OCI-LY1 (cell line): ENCODE data around the gene SLC7A14.

Source experiments
- H2AFZ ChIP-seq: fragments of 200-600 bp; sonication (generic), shearing (Covaris generic); 2 replicates; pipeline ENCODE4 v1.6.0; 2014; ENCODE audit warnings: antibody characterized with exemption, mild to moderate bottlenecking, low read length
- H3F3A ChIP-seq: fragments of 200-600 bp; sonication (generic), shearing (Covaris generic); 2 replicates; pipeline ENCODE4 v1.6.0; 2014; ENCODE audit warnings: mild to moderate bottlenecking, antibody characterized with exemption, low read length, moderate library complexity; ENCODE audit not compliant: insufficient read depth
- H3K27ac ChIP-seq: fragments of 200-600 bp; sonication (generic); 2 replicates; pipeline ENCODE4 v1.5.1; 2014; ENCODE audit warnings: low read length, mixed run types, mild to moderate bottlenecking, low read depth; ENCODE audit not compliant: poor library complexity, severe bottlenecking
- H3K27me3 ChIP-seq: fragments of 200-600 bp; sonication (generic); 2 replicates; pipeline ENCODE4 v1.6.0; 2014; ENCODE audit warnings: antibody characterized with exemption, mild to moderate bottlenecking, low read length, moderate library complexity; ENCODE audit not compliant: insufficient read depth
- H3K36me3 ChIP-seq: fragments of 200-600 bp; sonication (generic); 2 replicates; pipeline ENCODE4 v1.6.1; 2014; ENCODE audit warnings: mild to moderate bottlenecking, antibody characterized with exemption, low read length, moderate library complexity, mixed read lengths; ENCODE audit not compliant: insufficient read depth
- H3K4me1 ChIP-seq: fragments of 200-600 bp; sonication (generic); 2 replicates; pipeline ENCODE4 v1.5.1; 2014; ENCODE audit warnings: mild to moderate bottlenecking, low read length, moderate library complexity; ENCODE audit not compliant: insufficient read depth, severe bottlenecking
- H3K4me2 ChIP-seq: fragments of 200-600 bp; sonication (generic), shearing (Covaris generic); 2 replicates; pipeline ENCODE4 v1.6.1; 2014; ENCODE audit warnings: low read length
- H3K4me3 ChIP-seq: fragments of 200-600 bp; sonication (generic); 2 replicates; pipeline ENCODE4 v1.5.1; 2014; ENCODE audit warnings: low read length, low read depth, mild to moderate bottlenecking, mixed read lengths; ENCODE audit not compliant: poor library complexity, severe bottlenecking
- H3K79me2 ChIP-seq: fragments of 200-600 bp; shearing (Covaris generic); 2 replicates; pipeline ENCODE4 v1.6.1; 2016; ENCODE audit warnings: mixed run types, low read length, mixed read lengths; ENCODE audit not compliant: insufficient read depth
- H3K9ac ChIP-seq: fragments of 200-600 bp; sonication (generic), shearing (Covaris generic); 2 replicates; pipeline ENCODE4 v1.6.1; 2014; ENCODE audit warnings: mild to moderate bottlenecking, low read length, mixed read lengths
- H3K9me2 ChIP-seq: fragments of 200-600 bp; sonication (generic), shearing (Covaris generic); 2 replicates; pipeline ENCODE4 v1.6.1; 2014; ENCODE audit warnings: low read depth, mild to moderate bottlenecking, low read length, mixed read lengths
- H3K9me3 ChIP-seq: fragments of 200-600 bp; shearing (Covaris generic); 2 replicates; pipeline ENCODE4 v1.6.1; 2014; ENCODE audit warnings: low read length, mixed read lengths
- H4K20me1 ChIP-seq: fragments of 200-600 bp; sonication (generic), shearing (Covaris generic); 2 replicates; pipeline ENCODE4 v1.6.0; 2016; ENCODE audit warnings: mild to moderate bottlenecking, low read length; ENCODE audit not compliant: insufficient read depth
- EZH2 ChIP-seq: fragments of 200-600 bp; sonication (generic), shearing (Covaris generic); IDR thresholded peaks from 2 replicates; pipeline ENCODE4 v1.8.0; 2017; ENCODE audit warnings: borderline replicate concordance, mixed run types, mild to moderate bottlenecking, antibody characterized with exemption, low read length, moderate library complexity, mixed read lengths
- TF ChIP-seq, protein P1 (sequence below): fragments of 200-600 bp; sonication (generic), shearing (Covaris generic); IDR thresholded peaks from 2 replicates; pipeline ENCODE4 v1.5.1; 2017; ENCODE audit warnings: mild to moderate bottlenecking, antibody characterized with exemption, low read length, moderate library complexity, mixed read lengths

Gene SLC7A14

DNA sequence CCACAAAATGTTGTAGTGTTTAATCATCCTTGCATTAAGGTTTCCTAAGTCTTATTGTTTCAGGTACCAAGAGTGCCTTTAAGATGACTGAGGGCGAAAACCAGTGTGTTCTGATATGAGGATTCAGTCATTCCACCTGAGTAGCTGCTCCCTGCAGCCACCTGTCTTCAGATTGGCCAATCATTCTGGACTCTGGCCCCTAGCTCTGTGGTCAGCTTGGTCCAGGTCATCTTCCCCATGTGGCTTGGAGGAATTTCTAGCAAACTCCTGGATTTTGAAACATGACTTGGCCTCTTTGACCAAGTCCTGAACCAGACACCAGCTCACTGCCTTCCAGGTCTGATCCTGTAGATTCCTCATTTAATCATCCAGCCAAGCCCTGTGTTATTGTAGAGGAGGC lies 7.8 kb upstream of the SLC7A14 start:
- no peak overlapping the region for H3K27ac ChIP-seq
- no peaks in the 10 kb centered on the region for H3K9me3 ChIP-seq
- no peaks in the 10 kb centered on the region for H3K27me3 ChIP-seq
- TF ChIP-seq EZH2 = no peak
- TF ChIP-seq, protein P1, sequence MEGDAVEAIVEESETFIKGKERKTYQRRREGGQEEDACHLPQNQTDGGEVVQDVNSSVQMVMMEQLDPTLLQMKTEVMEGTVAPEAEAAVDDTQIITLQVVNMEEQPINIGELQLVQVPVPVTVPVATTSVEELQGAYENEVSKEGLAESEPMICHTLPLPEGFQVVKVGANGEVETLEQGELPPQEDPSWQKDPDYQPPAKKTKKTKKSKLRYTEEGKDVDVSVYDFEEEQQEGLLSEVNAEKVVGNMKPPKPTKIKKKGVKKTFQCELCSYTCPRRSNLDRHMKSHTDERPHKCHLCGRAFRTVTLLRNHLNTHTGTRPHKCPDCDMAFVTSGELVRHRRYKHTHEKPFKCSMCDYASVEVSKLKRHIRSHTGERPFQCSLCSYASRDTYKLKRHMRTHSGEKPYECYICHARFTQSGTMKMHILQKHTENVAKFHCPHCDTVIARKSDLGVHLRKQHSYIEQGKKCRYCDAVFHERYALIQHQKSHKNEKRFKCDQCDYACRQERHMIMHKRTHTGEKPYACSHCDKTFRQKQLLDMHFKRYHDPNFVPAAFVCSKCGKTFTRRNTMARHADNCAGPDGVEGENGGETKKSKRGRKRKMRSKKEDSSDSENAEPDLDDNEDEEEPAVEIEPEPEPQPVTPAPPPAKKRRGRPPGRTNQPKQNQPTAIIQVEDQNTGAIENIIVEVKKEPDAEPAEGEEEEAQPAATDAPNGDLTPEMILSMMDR = no peak
- no peaks in the 10 kb centered on the region for H3K36me3 ChIP-seq
- no peaks in the 10 kb centered on the region for H3K4me1 ChIP-seq
- H3K79me2 ChIP-seq = no peaks in the 10 kb centered on the region
- H3K4me3 ChIP-seq = no peak overlapping the region
- no peak overlapping the region for H3K4me2 ChIP-seq
- no peaks in the 10 kb centered on the region for H4K20me1 ChIP-seq
- no peak overlapping the region for H2AFZ ChIP-seq
- H3K9ac ChIP-seq = no peak overlapping the region
- H3F3A ChIP-seq = no peaks in the 10 kb centered on the region
- H3K9me2 ChIP-seq = no peaks in the 10 kb centered on the region

DNA sequence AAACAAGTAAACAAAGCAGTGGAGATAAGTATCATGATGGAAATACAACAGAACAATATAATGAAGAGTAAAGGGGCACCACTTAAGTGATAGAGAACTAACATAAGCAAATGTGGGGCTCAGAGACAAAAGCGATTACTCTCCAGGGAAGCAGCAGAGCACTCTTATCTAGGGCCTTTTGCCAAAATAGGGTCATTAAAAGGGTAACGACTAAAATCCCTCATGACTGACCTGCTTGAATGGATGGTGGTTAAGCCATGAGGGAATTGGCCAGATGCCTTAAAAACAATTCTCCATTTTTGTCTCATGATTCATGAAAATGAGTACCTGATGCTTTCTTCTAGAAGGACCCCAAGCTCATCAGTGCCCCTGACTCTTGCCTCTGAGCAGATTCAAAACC lies 3.2 kb upstream of the SLC7A14 start:
- no peak overlapping the region for H3K4me2 ChIP-seq

GRCh38 chr3:170585008-170585936 lies 603 bp downstream of the SLC7A14 start:
- Histone ChIP-seq H3K9ac (no peak overlapping the region), H3K36me3 (no peaks in the 10 kb centered on the region), H3K9me3 (no peaks in the 10 kb centered on the region), H4K20me1 (no peaks in the 10 kb centered on the region), H3K27ac (no peak overlapping the region), H3K9me2 (no peaks in the 10 kb centered on the region), H3K4me3 (no peak overlapping the region), H3K4me2 (no peak overlapping the region), H3K79me2 (no peaks in the 10 kb centered on the region), H3K27me3 (no peaks in the 10 kb centered on the region), H3F3A (no peaks in the 10 kb centered on the region), H3K4me1 (no peaks in the 10 kb centered on the region), H2AFZ (no peak overlapping the region)
- no peak for TF ChIP-seq EZH2
- TF ChIP-seq, protein P1 = no peak

More for the DNA sequence above, 3.2 kb upstream of the SLC7A14 start:
- Histone ChIP-seq H3K9ac (no peak overlapping the region), H2AFZ (no peak overlapping the region), H3K4me3 (no peak overlapping the region), H4K20me1 (no peaks in the 10 kb centered on the region), H3K4me1 (no peaks in the 10 kb centered on the region), H3K79me2 (no peaks in the 10 kb centered on the region), H3K27me3 (no peaks in the 10 kb centered on the region), H3K9me3 (no peaks in the 10 kb centered on the region), H3K27ac (no peak overlapping the region), H3F3A (no peaks in the 10 kb centered on the region), H3K36me3 (no peaks in the 10 kb centered on the region), H3K9me2 (no peaks in the 10 kb centered on the region)
- TF ChIP-seq, protein P1 = no peak
- TF ChIP-seq EZH2 = no peak
